A549 treated with Hydrocortisone at 1 μM for 4 hours (cell line): ENCODE measurements around the gene PDC. TPM values are rescaled to one million over a fixed set of nuclear protein-coding genes. Genes with fewer than 3 reads are reported as not detected.

ENCODE experiments used
- total RNA-seq: library from RNA; stranded (reverse); fragments of 200-300 nt; extraction: Qiagen RNA extraction; gene quantifications from 5 replicates; pipeline ENCODE4 v1.2.3, GENCODE V29; 2022

The PDC gene
- total RNA-seq: not detected in 5 replicates

DNA sequence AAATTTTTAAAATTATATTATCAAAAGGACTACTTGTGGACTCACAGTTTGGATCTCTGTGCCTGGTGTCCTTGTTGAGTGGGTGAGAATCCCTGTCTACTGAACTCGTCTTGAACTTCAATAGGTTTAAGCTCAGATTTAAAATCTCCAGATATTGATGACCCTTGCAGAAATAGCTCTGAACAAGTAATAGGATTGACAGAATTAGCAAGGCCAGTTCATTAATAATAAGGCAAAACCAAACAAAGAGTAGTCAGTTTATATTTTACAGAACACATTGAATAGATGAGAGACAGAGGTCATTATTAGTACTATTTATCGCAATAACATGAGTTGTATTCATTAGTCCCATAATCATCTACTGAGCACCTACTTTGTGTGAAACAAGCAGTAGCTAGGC, at the start of gene PDC:
PDC (minus strand) TSS at position 101 of the 400 bp plus-strand sequence. CDS start 11,655 bp downstream, outside the sequence.

Other genes starting within 250 kb of the PDC start
- gene PRG4, start 164.8 kb downstream of the PDC start, total RNA-seq: 0.06 to 0.16 TPM (median 0.16 TPM) in 5 replicates
- 39.2 to 44.0 TPM (median 42.2 TPM) in 5 replicates for gene TPR, start 85.9 kb downstream of the PDC start, total RNA-seq
- gene ODR4, start 85.3 kb downstream of the PDC start, total RNA-seq: 14.1 to 17.6 TPM (median 15.4 TPM) in 5 replicates
- 4.2 to 7.5 TPM (median 5.8 TPM) in 5 replicates for gene PTGS2, start 219.3 kb upstream of the PDC start, total RNA-seq